ENCODE data around the gene PLOD2.

DNA sequence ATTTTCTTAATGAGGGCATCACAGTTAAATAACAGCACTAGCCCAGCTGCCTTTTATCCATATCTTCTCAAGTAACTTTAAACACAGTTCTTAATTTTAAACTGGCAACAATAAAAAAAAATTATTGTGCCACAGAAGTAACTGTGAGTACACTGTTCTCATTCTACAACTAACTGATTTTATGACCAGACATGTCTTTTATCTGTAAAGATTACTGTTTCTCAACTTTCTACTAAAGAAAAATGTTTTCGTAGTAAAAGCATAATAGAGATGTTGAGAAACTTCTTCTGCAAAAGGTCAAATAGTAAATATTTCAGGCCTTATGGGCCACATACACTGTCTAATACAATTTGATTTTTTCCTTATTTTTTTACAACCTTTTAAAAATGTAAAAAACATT is 32.0 kb downstream of the PLOD2 start:
- TF ChIP-seq, protein P1, sequence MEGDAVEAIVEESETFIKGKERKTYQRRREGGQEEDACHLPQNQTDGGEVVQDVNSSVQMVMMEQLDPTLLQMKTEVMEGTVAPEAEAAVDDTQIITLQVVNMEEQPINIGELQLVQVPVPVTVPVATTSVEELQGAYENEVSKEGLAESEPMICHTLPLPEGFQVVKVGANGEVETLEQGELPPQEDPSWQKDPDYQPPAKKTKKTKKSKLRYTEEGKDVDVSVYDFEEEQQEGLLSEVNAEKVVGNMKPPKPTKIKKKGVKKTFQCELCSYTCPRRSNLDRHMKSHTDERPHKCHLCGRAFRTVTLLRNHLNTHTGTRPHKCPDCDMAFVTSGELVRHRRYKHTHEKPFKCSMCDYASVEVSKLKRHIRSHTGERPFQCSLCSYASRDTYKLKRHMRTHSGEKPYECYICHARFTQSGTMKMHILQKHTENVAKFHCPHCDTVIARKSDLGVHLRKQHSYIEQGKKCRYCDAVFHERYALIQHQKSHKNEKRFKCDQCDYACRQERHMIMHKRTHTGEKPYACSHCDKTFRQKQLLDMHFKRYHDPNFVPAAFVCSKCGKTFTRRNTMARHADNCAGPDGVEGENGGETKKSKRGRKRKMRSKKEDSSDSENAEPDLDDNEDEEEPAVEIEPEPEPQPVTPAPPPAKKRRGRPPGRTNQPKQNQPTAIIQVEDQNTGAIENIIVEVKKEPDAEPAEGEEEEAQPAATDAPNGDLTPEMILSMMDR (conservative IDR thresholded peaks at IDR 0.05; ENCODE audit: low read length) = no peak
- TF ChIP-seq EZH2phosphoT487 (IDR thresholded peaks at IDR 0.05; ENCODE audit: borderline replicate concordance, low read depth, low read length) = no peak

Data from OCI-LY7 (cell line).